HCT116 (cell line): ENCODE data around the gene RHD. TPM values are rescaled to one million over a fixed set of nuclear protein-coding genes. Genes with fewer than 3 reads are reported as not detected.

Experiments used
- ATAC-seq: fragments of 200-7000 bp; cut with Tn5 transposase; 2 replicates; pipeline ENCODE4 v1.9.1; 2020; ENCODE audit warnings: mild to moderate bottlenecking, moderate library complexity
- BruUV-seq: library from RNA; stranded (reverse); fragments of 400-500 nt; replicated peaks from 2 replicates; lab custom pipeline; 2021; lab: Mats Ljungman, UMichigan
- CTCF ChIA-PET: fragments of 300-600 bp; sonication (Branson Sonifier 250); formaldehyde crosslinking; loops from one replicate; lab custom pipeline; 2021; ENCODE audit warnings: antibody characterized with exemption; lab: Charles Lee
- POLR2A ChIA-PET: fragments of 300-600, 350-600 bp; sonication (Branson Sonifier 250); formaldehyde crosslinking; loops from one replicate; lab custom pipeline; 2021; ENCODE audit warnings: antibody characterized with exemption; lab: Charles Lee
- RAD21 ChIA-PET, 2 experiments: fragments of 300-600 bp; sonication (Branson Sonifier 250); formaldehyde crosslinking; loops; one replicate each; lab custom pipeline; 2023; ENCODE audit warnings: low total read pairs in 2 of 2; ENCODE audit not compliant: uncharacterized antibody in 2 of 2, unreplicated experiment in 2 of 2, low non-redundant PET in 1 of 2; lab: Charles Lee
- DNase-seq: peaks from one replicate; pipeline ENCODE4 v3.0.0-alpha.2; 2010; ENCODE audit warnings: low read depth, low spot score
- H2AFZ ChIP-seq: fragments of 200-600 bp; shearing (Covaris generic), sonication (generic); 2 replicates; pipeline ENCODE4 v1.6.1; 2017; ENCODE audit warnings: low read depth, mixed run types, mixed read lengths, antibody characterized with exemption, low read length; ENCODE audit not compliant: poor library complexity, severe bottlenecking
- H3K27ac ChIP-seq: 2 replicates; pipeline ENCODE4 v1.5.1; 2012; ENCODE audit warnings: low read depth, low read length
- H3K27me3 ChIP-seq: fragments of 200-600 bp; sonication (generic); 2 replicates; pipeline ENCODE4 v1.6.1; 2016; ENCODE audit warnings: mixed run types, low read length, mixed read lengths; ENCODE audit not compliant: insufficient read depth
- H3K36me3 ChIP-seq, 2 experiments: fragments of 200-500 bp in 1 of 2; fragments of 200-600 bp in 1 of 2; sonication (Bioruptor generic) in 1 of 2; sonication (generic) in 1 of 2; 2 replicates each; pipeline versions ENCODE4 v1.5.1 to v1.6.1; 2014 to 2016; ENCODE audit warnings: low read length in 2 of 2, inconsistent platforms in 1 of 2, mixed read lengths in 1 of 2, mixed run types in 1 of 2; ENCODE audit not compliant: insufficient read depth in 2 of 2, control insufficient read depth in 1 of 2
- H3K4me1 ChIP-seq, 2 experiments: fragments of 200-600 bp in 1 of 2; sonication (generic) in 1 of 2; 2 replicates each; pipeline versions ENCODE4 v1.5.1 to v1.6.1; 2012 to 2017; ENCODE audit warnings: low read length in 2 of 2, inconsistent platforms in 1 of 2, mild to moderate bottlenecking in 1 of 2, mixed read lengths in 1 of 2, mixed run types in 1 of 2, moderate library complexity in 1 of 2; ENCODE audit not compliant: insufficient read depth in 2 of 2, control insufficient read depth in 1 of 2
- H3K4me2 ChIP-seq: fragments of 200-600 bp; sonication (generic); 2 replicates; pipeline ENCODE4 v1.6.1; 2017; ENCODE audit warnings: mixed run types, low read length, mixed read lengths
- H3K4me3 ChIP-seq, 2 experiments: fragments of 200-600 bp in 1 of 2; sonication (generic) in 1 of 2; replicated peaks in 1 of 2; 2 replicates each; pipeline ENCODE4 v1.5.1; 2011 to 2016; ENCODE audit warnings: low read length in 2 of 2, control low read depth in 1 of 2, low read depth in 1 of 2, mild to moderate bottlenecking in 1 of 2, mixed read lengths in 1 of 2, mixed run types in 1 of 2
- H3K79me2 ChIP-seq: fragments of 200-600 bp; sonication (generic); 2 replicates; pipeline ENCODE4 v1.6.1; 2017; ENCODE audit warnings: mild to moderate bottlenecking, mixed run types, low read length, moderate library complexity, mixed read lengths; ENCODE audit not compliant: insufficient read depth
- H3K9ac ChIP-seq: fragments of 200-600 bp; sonication (generic); 2 replicates; pipeline ENCODE4 v1.6.1; 2016; ENCODE audit warnings: low read length, mixed read lengths
- H3K9me2 ChIP-seq: fragments of 200-600 bp; sonication (generic), shearing (Covaris generic); 2 replicates; pipeline ENCODE4 v1.6.1; 2017; ENCODE audit warnings: mixed run types, mild to moderate bottlenecking, moderate library complexity; ENCODE audit not compliant: insufficient read depth
- H3K9me3 ChIP-seq, 2 experiments: fragments of 200-500 bp in 1 of 2; fragments of 200-600 bp in 1 of 2; sonication (Bioruptor generic) in 1 of 2; sonication (generic) in 1 of 2; 2 replicates each; pipeline ENCODE4 v1.6.1; 2014 to 2017; ENCODE audit warnings: low read length in 2 of 2, mixed read lengths in 2 of 2, inconsistent platforms in 1 of 2, low read depth in 1 of 2, mild to moderate bottlenecking in 1 of 2, mixed run types in 1 of 2, moderate library complexity in 1 of 2; ENCODE audit not compliant: control insufficient read depth in 1 of 2, insufficient read depth in 1 of 2
- H4K20me1 ChIP-seq: fragments of 200-600 bp; sonication (generic), shearing (Covaris generic); 2 replicates; pipeline ENCODE4 v1.6.1; 2017; ENCODE audit warnings: mixed run types, mild to moderate bottlenecking, moderate library complexity; ENCODE audit not compliant: insufficient read depth
- ATF3 ChIP-seq: IDR thresholded peaks from 2 replicates; pipeline ENCODE4 v1.6.1; 2012
- FOSL1 ChIP-seq: IDR thresholded peaks from 2 replicates; pipeline ENCODE4 v1.6.1; 2012; ENCODE audit warnings: low read depth
- SRF ChIP-seq: IDR thresholded peaks from 2 replicates; pipeline ENCODE4 v1.6.1; 2012; ENCODE audit warnings: low read depth
- TCF7L2 ChIP-seq: IDR thresholded peaks from 2 replicates; pipeline ENCODE4 v1.7.0; 2011; ENCODE audit warnings: borderline replicate concordance, inconsistent platforms; ENCODE audit not compliant: insufficient read depth, insufficient read length; ENCODE audit errors: extremely low read depth
- YY1 ChIP-seq: IDR thresholded peaks from 2 replicates; pipeline ENCODE4 v1.6.1; 2011; ENCODE audit warnings: low read length, low read depth, moderate library complexity, mild to moderate bottlenecking; ENCODE audit not compliant: insufficient replicate concordance; ENCODE audit errors: extremely low read depth
- ZBTB33 ChIP-seq: IDR thresholded peaks from 2 replicates; pipeline ENCODE4 v1.6.1; 2011; ENCODE audit warnings: mild to moderate bottlenecking, low read length, moderate library complexity; ENCODE audit not compliant: insufficient replicate concordance; ENCODE audit errors: extremely low read depth
- intact Hi-C: fragments of 100-400 bp; cut with micrococcal nuclease; formaldehyde crosslinking; loops from 2 replicates; pipeline ENCODE4 v1.10.0; 2022
- total RNA-seq: library from RNA; stranded (reverse); gene quantifications from one replicate; pipeline ENCODE4 v1.2.1, GENCODE V29; 2021; ENCODE audit not compliant: unreplicated experiment

RHD gene
- total RNA-seq, 1 experiment from 2014 or later, result not detected

DNA sequence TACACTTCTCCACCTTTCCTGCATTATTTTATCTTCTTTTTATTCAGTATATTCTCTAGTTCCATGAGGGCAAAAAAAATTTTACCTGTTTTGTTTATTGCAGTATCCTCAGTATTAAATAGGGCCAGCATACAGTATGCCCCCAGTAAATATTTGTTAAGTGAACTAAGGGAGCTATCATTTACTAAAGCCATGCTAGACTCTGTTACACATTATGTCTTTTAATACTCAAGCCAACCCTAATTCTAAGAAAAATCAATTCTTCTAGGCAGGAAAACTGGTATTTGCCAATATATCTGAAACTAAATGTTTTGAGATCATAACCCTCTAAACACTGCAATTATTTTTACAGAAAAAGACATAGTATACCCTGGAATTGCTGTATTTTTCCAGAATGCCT lies 84.1 kb downstream of the RHD start:
- Histone ChIP-seq H2AFZ (no peak overlapping the region), H3K9me3 (no peaks in the 10 kb centered on the region), H3K27ac (no peak overlapping the region), H3K36me3 (peaks cover 15 to 16% of the 10 kb centered on the region in 2 experiments), H3K27me3 (no peaks in the 10 kb centered on the region), H4K20me1 (peaks cover 4% of the 10 kb centered on the region; the same call in 1 of the 2 replicates), H3K9me2 (no peaks in the 10 kb centered on the region)
- ChIA-PET POLR2A (no interaction called here), CTCF (no interaction called here)
- no peak for DNase-seq
- TF ChIP-seq FOSL1 (no peak), ATF3 (no peak), TCF7L2 (no peak), YY1 (no peak)
- TF ChIP-seq, all 23 proteins: peak for 0
- no peak overlapping the region for H3K9ac ChIP-seq
- no peak overlapping the region for H3K4me3 ChIP-seq
- intact Hi-C loops, result no loop called here
- no peak overlapping the region for H3K4me2 ChIP-seq
- no TSS peak for BruUV-seq
- no peak for ATAC-seq
- peaks cover 9 to 25% of the 10 kb centered on the region in 2 experiments; a peak in 3 of 4 replicates for H3K4me1 ChIP-seq
- RAD21 ChIA-PET, result no interaction called here
- no peaks in the 10 kb centered on the region for H3K79me2 ChIP-seq

DNA sequence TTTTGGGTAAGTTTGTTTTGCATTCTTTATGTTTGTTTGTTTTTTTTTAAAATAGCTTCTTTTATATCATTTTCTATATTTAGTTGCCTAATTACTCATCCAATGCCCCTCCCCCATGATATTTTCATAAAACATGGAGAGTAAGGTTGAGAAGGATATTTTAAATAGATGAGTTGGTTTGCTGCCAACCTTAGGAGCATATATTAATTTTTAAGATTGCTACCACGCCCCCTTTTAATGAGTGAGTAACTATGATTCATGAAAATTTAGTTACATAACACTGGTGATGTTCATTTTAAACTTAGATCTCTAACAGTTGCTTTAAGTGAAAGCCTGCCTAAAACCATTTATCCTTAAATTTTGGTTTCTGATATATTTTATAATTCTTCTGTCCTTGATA lies 84.5 kb downstream of the RHD start:
- Histone ChIP-seq H3K27me3 (no peaks in the 10 kb centered on the region), H3K36me3 (peaks cover 15 to 16% of the 10 kb centered on the region in 2 experiments), H4K20me1 (peaks cover 4% of the 10 kb centered on the region; the same call in 1 of the 2 replicates), H3K79me2 (no peaks in the 10 kb centered on the region), H3K27ac (no peak overlapping the region), H3K9me2 (no peaks in the 10 kb centered on the region), H3K4me3 (no peak overlapping the region), H3K4me1 (peaks cover 5 to 23% of the 10 kb centered on the region in 2 experiments; a peak in 3 of 4 replicates), H2AFZ (no peak overlapping the region), H3K9ac (no peak overlapping the region), H3K9me3 (no peaks in the 10 kb centered on the region), H3K4me2 (no peak overlapping the region)
- TF ChIP-seq ATF3, result no peak
- no peak for TF ChIP-seq SRF
- no peak for TF ChIP-seq ZBTB33
- BruUV-seq, result no TSS peak
- ChIA-PET RAD21 (no interaction called here), CTCF (no interaction called here), POLR2A (no interaction called here)
- DNase-seq (no peak), ATAC-seq (no peak)
- intact Hi-C loops, result no loop called here
